GM23248 (cell line): ENCODE results near the gene IL1RAPL1. TPM values are rescaled to one million over a fixed set of nuclear protein-coding genes. Genes with fewer than 3 reads are reported as not detected.
"Not testable (repeated sequence)": the region's sequence is repeated elsewhere in the genome, so short reads cannot be mapped to it uniquely, and the experiment has no call there.

Source experiments
- DNase-seq: peaks from one replicate; pipeline ENCODE4 v3.0.0-alpha.2; 2015
- H2AFZ ChIP-seq: fragments of 200-600 bp; sonication (generic); 2 replicates; pipeline ENCODE4 v1.6.1; 2016; ENCODE audit warnings: antibody characterized with exemption
- H3F3A ChIP-seq: fragments of 200-600 bp; sonication (generic); 2 replicates; pipeline ENCODE4 v1.6.1; 2016; ENCODE audit warnings: mild to moderate bottlenecking, antibody characterized with exemption, mixed run types; ENCODE audit not compliant: insufficient read depth
- H3K27ac ChIP-seq: fragments of 200-600 bp; sonication (generic); 2 replicates; pipeline ENCODE4 v1.5.1; 2016; ENCODE audit warnings: mild to moderate bottlenecking
- H3K27me3 ChIP-seq: fragments of 200-600 bp; sonication (generic); replicated peaks from 2 replicates; pipeline ENCODE4 v1.6.1; 2016; ENCODE audit warnings: mild to moderate bottlenecking; ENCODE audit not compliant: insufficient read depth
- H3K36me3 ChIP-seq: fragments of 200-600 bp; sonication (generic); 2 replicates; pipeline ENCODE4 v1.6.1; 2016; ENCODE audit warnings: low read depth, mild to moderate bottlenecking
- H3K4me1 ChIP-seq: fragments of 200-600 bp; sonication (generic); 2 replicates; pipeline ENCODE4 v1.6.1; 2016; ENCODE audit warnings: mild to moderate bottlenecking; ENCODE audit not compliant: insufficient read depth
- H3K4me2 ChIP-seq: fragments of 200-600 bp; sonication (generic); one replicate; pipeline ENCODE4 v1.6.1; 2016; ENCODE audit warnings: mild to moderate bottlenecking; ENCODE audit not compliant: unreplicated experiment
- H3K4me3 ChIP-seq: fragments of 200-600 bp; sonication (generic); 2 replicates; pipeline ENCODE4 v1.5.1; 2016; ENCODE audit warnings: mild to moderate bottlenecking
- H3K79me2 ChIP-seq: fragments of 200-600 bp; sonication (generic); 2 replicates; pipeline ENCODE4 v1.6.1; 2016; ENCODE audit warnings: mild to moderate bottlenecking; ENCODE audit not compliant: insufficient read depth
- H3K9ac ChIP-seq: fragments of 200-600 bp; sonication (generic); 2 replicates; pipeline ENCODE4 v1.6.1; 2016; ENCODE audit warnings: mild to moderate bottlenecking
- H3K9me2 ChIP-seq: fragments of 200-600 bp; sonication (generic); 2 replicates; pipeline ENCODE4 v1.6.1; 2016; ENCODE audit warnings: mixed run types, mild to moderate bottlenecking, moderate library complexity; ENCODE audit not compliant: insufficient read depth
- H3K9me3 ChIP-seq: fragments of 200-600 bp; sonication (generic); one replicate; pipeline ENCODE4 v1.6.1; 2017; ENCODE audit warnings: low read depth
- H4K20me1 ChIP-seq: fragments of 200-600 bp; sonication (generic); 2 replicates; pipeline ENCODE4 v1.6.0; 2016; ENCODE audit not compliant: insufficient read depth
- EZH2 ChIP-seq: fragments of 200-600 bp; sonication (generic); IDR thresholded peaks from 2 replicates; pipeline ENCODE4 v1.6.1; 2018; ENCODE audit warnings: antibody characterized with exemption, mild to moderate bottlenecking; ENCODE audit not compliant: insufficient read depth, poor library complexity, severe bottlenecking
- EZH2phosphoT487 ChIP-seq: fragments of 200-600 bp; sonication (generic); IDR thresholded peaks from 2 replicates; pipeline ENCODE4 v1.6.1; 2018; ENCODE audit warnings: antibody characterized with exemption, moderate library complexity, mild to moderate bottlenecking, low read depth; ENCODE audit not compliant: insufficient read depth
- WGBS, 2 experiments: methylation state at CpG; one replicate each; pipeline ENCODE4 v1.1.6; 2015 to 2017; ENCODE audit warnings: low lambda C conversion rate in 2 of 2, low coverage in 1 of 2; ENCODE audit errors: missing lambda C conversion rate in 2 of 2; 5-methylcytosine and 5-hydroxymethylcytosine counted together
- in situ Hi-C: fragments of 300-500 bp; cut with MboI; formaldehyde crosslinking; loops from 2 replicates; pipeline ENCODE4 v1.15.0; 2020
- polyA plus RNA-seq: library from polyadenylated mRNA; unstranded; fragments of >200 nt; fragmentation: Nextera tagmentation; extraction: Ambion mirVana; gene quantifications from 2 replicates; pipeline ENCODE4 v1.2.1, GENCODE V29; 2016
- total RNA-seq: library from RNA; depleted of rRNA; stranded (reverse); fragments of >200 nt; shearing (Covaris generic); gene quantifications from 2 replicates; pipeline ENCODE4 v1.2.3, GENCODE V29; 2014

The IL1RAPL1 gene
- total and polyA plus RNA-seq, 2 experiments from 2014 or later = not detected

DNA sequence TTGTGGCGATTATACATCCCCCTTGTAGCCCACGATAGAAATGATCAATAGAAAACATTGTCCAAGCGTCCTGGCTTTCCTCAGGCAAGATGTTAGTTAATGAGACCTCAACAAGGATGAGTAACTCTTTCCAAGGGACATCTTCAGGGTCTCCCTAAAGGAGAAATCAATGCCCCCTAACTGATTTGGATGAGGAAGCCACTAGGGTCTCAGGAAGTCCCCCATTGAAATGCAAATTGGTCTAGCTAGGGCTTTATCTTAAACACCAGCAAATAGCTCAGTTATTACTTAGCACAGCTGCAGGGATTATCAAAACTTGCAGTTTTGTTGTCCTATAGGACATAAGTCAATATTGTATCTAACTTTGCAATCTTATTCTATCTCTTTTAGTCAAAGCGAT is 721.5 kb downstream of the IL1RAPL1 start:
- Histone ChIP-seq H3K9me3 (no peaks in the 10 kb centered on the region), H3K79me2 (no peaks in the 10 kb centered on the region), H3K4me2 (no peak overlapping the region), H3K27ac (no peak overlapping the region), H3K9ac (no peak overlapping the region), H3K9me2 (no peaks in the 10 kb centered on the region), H4K20me1 (no peaks in the 10 kb centered on the region), H3K4me1 (no peaks in the 10 kb centered on the region), H2AFZ (no peak overlapping the region), H3K27me3 (no peaks in the 10 kb centered on the region), H3K4me3 (no peak overlapping the region), H3K36me3 (no peaks in the 10 kb centered on the region), H3F3A (no peaks in the 10 kb centered on the region)
- TF ChIP-seq EZH2phosphoT487 = no peak
- no peak for TF ChIP-seq EZH2
- DNase-seq = no peak
- in situ Hi-C loops = no loop called here
- 3 to 14% methylated on average over 4 of the region's 4 CpGs for WGBS, 2 experiments

DNA sequence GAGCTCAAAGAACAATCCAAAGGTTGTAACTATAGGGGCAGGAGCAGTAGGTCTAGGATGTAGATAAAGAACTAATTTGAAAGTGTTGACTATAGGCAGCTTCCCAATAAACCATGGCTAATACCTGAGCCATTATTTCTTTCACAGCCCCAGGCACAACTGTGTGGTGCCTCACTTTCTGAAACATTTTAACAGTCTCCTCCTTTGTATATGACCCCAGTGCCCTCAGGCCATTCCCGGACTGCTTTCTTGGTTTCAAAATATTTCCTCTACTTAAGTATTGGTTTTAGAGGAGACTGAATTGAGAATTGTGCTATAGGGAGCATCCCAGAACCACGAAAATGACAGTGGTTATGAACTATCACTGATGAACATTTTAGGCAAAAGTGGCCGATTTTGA is 728.7 kb downstream of the IL1RAPL1 start:
- Histone ChIP-seq H3K27me3 (no peaks in the 10 kb centered on the region), H3K79me2 (no peaks in the 10 kb centered on the region), H3K9ac (no peak overlapping the region), H3K36me3 (no peaks in the 10 kb centered on the region), H3K9me3 (no peaks in the 10 kb centered on the region), H3K27ac (no peak overlapping the region), H4K20me1 (no peaks in the 10 kb centered on the region), H3K9me2 (no peaks in the 10 kb centered on the region), H3F3A (no peaks in the 10 kb centered on the region), H3K4me1 (no peaks in the 10 kb centered on the region), H3K4me2 (no peak overlapping the region), H2AFZ (no peak overlapping the region), H3K4me3 (no peak overlapping the region)
- in situ Hi-C loops = no loop called here
- no peak for DNase-seq
- 19 to 32% methylated on average over 3 of the region's 3 CpGs for WGBS, 2 experiments
- TF ChIP-seq EZH2phosphoT487 (no peak), EZH2 (no peak)

DNA sequence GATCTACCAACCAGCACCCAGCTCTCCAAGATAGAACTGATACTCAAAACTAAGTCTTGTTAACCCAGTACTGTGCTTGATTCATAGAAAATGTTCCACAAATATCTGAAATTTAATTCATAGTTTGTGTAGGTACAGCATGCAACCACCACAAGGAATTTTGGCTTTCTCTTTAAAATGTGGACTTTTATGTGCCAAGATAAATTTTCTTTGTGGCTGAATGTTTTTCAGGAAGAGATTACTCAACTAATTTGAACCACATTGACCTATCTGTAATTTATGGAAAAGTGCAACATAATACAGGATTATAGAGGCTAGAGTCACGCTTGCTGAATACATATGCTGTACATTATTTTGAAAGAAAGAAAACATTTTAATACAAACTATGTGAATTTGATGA is 730.8 kb downstream of the IL1RAPL1 start:
- in situ Hi-C loops = no loop called here
- 0 to 8% methylated on average over 1 of the region's 1 CpG for WGBS, 2 experiments
- Histone ChIP-seq H3K79me2 (no peaks in the 10 kb centered on the region), H3F3A (no peaks in the 10 kb centered on the region), H3K4me1 (no peaks in the 10 kb centered on the region), H3K4me2 (no peak overlapping the region), H3K9me3 (no peaks in the 10 kb centered on the region), H3K27me3 (no peaks in the 10 kb centered on the region), H4K20me1 (no peaks in the 10 kb centered on the region), H3K9me2 (no peaks in the 10 kb centered on the region), H3K9ac (no peak overlapping the region), H2AFZ (no peak overlapping the region), H3K36me3 (no peaks in the 10 kb centered on the region), H3K27ac (no peak overlapping the region), H3K4me3 (no peak overlapping the region)
- DNase-seq = peak; percentile 8
- no peak for TF ChIP-seq EZH2phosphoT487
- TF ChIP-seq EZH2 = no peak

DNA sequence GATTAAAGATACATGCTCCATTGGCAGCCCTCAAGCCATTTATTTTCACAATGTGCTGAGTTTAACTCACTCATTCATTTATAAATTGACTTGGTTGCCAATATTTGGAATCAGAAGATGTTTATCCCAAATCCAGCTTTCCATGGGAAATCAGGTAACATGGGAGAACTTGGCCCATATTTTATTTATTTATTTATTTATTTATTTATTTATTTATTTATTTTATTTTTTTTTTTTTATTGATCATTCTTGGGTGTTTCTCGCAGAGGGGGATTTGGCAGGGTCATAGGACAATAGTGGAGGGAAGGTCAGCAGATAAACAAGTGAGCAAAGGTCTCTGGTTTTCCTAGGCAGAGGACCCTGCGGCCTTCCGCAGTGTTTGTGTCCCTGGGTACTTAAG is 745.2 kb downstream of the IL1RAPL1 start:
- H3K27ac ChIP-seq, H3K27me3 ChIP-seq, in situ Hi-C loops, H3K4me1 ChIP-seq, H2AFZ ChIP-seq, H3K9me3 ChIP-seq, H3K4me2 ChIP-seq, H3K9me2 ChIP-seq, H3K79me2 ChIP-seq, H3K4me3 ChIP-seq, H4K20me1 ChIP-seq, H3K9ac ChIP-seq, DNase-seq, H3K36me3 ChIP-seq, H3F3A ChIP-seq: not testable (repeated sequence)
- 62 to 93% methylated on average over 2 to 3 of the region's 3 CpGs for WGBS, 2 experiments

DNA sequence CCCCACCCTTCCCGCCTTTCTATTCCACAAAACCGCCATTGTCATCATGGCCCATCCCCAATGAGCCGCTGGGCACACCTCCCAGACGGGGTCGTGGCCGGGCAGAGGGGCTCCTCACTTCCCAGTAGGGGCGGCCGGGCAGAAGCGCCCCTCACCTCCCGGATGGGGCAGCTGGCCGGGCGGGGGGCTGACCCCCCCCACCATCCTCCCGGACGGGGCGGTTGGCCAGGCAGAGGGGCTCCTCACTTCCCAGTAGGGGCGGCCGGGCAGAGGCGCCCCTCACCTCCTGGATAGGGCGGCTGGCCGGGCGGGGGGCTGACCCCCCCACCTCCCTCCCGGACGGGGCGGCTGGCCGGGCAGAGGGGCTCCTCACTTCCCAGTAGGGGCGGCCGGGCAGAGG is 745.8 kb downstream of the IL1RAPL1 start:
- in situ Hi-C loops = not testable (repeated sequence)

More for the DNA sequence above, 745.8 kb downstream of the IL1RAPL1 start:
- H4K20me1 ChIP-seq, H3K79me2 ChIP-seq, H3K9me2 ChIP-seq, H3K36me3 ChIP-seq, H3K4me1 ChIP-seq, H3K4me3 ChIP-seq, H3K27ac ChIP-seq, H3K9me3 ChIP-seq, H3K4me2 ChIP-seq, H3K9ac ChIP-seq, H3K27me3 ChIP-seq, H2AFZ ChIP-seq, DNase-seq, H3F3A ChIP-seq: not testable (repeated sequence)
- no CpG with 5 or more reads among the region's 27 CpGs for WGBS, 2 experiments
